Right atrium auricular region (tissue), 2 donors: ENCODE data around the gene PALLD. TPM values are rescaled to one million over a fixed set of nuclear protein-coding genes. Genes with fewer than 3 reads are reported as not detected.

Experiments
- DNase-seq: peaks from one replicate; pipeline ENCODE4 v3.0.0-alpha.2; 2019; ENCODE audit warnings: low spot score
- H3K27ac ChIP-seq, 2 donors: fragments of 200-600 bp; sonication (generic); 1 replicate in 1 of 2; 2 replicates in 1 of 2; pipeline ENCODE4 v1.5.1; 2016 to 2019
- H3K27me3 ChIP-seq, 2 donors: fragments of 200-600 bp; sonication (generic); one replicate each; pipeline versions ENCODE4 v1.5.1 to v1.6.0; 2017 to 2019
- H3K36me3 ChIP-seq: fragments of 200-600 bp; sonication (generic); one replicate; pipeline ENCODE4 v1.5.1; 2016
- H3K4me1 ChIP-seq, 2 donors: fragments of 200-600 bp; sonication (generic); one replicate each; pipeline versions ENCODE4 v1.5.1 to v1.6.0; 2017 to 2019
- H3K4me3 ChIP-seq, 2 donors: fragments of 200-600 bp; sonication (generic); 1 replicate in 1 of 2; 2 replicates in 1 of 2; pipeline ENCODE4 v1.5.1; 2017 to 2019; ENCODE audit warnings: mild to moderate bottlenecking in 1 of 2, moderate library complexity in 1 of 2
- H3K9me3 ChIP-seq, 2 donors: fragments of 200-600 bp; sonication (generic); one replicate each; pipeline ENCODE4 v1.5.1; 2019
- CTCF ChIP-seq, 2 donors: fragments of 200-600 bp; sonication (generic); IDR thresholded peaks; one replicate each; pipeline ENCODE4 v1.5.1; 2019; ENCODE audit warnings: antibody characterized with exemption in 2 of 2
- total RNA-seq, 2 donors: library from RNA; depleted of rRNA; stranded (reverse); fragments of >200 nt; gene quantifications; one replicate each; pipeline ENCODE4 v1.1.0, GENCODE V29; 2016

The PALLD gene
- total RNA-seq, 2 donors from 2014 or later, result 764 to 782 TPM

GRCh38 chr4:168691631-168692369 lies 194.9 kb downstream of the PALLD start:
- peaks cover 0 to 20% of the 10 kb centered on the region in 2 donors for H3K4me1 ChIP-seq
- no peaks in the 10 kb centered on the region for H3K9me3 ChIP-seq
- TF ChIP-seq CTCF (IDR thresholded peaks at IDR 0.05), result no peak
- H3K27me3 ChIP-seq, result no peaks in the 10 kb centered on the region
- H3K27ac ChIP-seq, result peak overlapping the region in 1 of 2 donors; percentile 23
- H3K36me3 ChIP-seq, result peaks cover 17% of the 10 kb centered on the region
- no peak overlapping the region for H3K4me3 ChIP-seq
- no peak for DNase-seq

- peak overlapping the region; percentile 23 to 69 for H3K27ac ChIP-seq
- DNase-seq, result no peak
- peaks cover 0 to 11% of the 10 kb centered on the region in 2 donors for H3K4me1 ChIP-seq
- TF ChIP-seq CTCF (IDR thresholded peaks at IDR 0.05), result no peak
- H3K27me3 ChIP-seq, result no peaks in the 10 kb centered on the region
- H3K9me3 ChIP-seq, result no peaks in the 10 kb centered on the region
- H3K36me3 ChIP-seq, result peaks cover 14% of the 10 kb centered on the region
- H3K4me3 ChIP-seq, result no peak overlapping the region
Measured at GRCh38 chr4:168693750-168694490, 197.1 kb downstream of the PALLD start.

- H3K36me3 ChIP-seq, result peaks cover 14% of the 10 kb centered on the region
- H3K9me3 ChIP-seq, result no peaks in the 10 kb centered on the region
- H3K27ac ChIP-seq, result peak overlapping the region in 1 of 2 donors; percentile 69
- H3K4me3 ChIP-seq, result no peak overlapping the region
- TF ChIP-seq CTCF (IDR thresholded peaks at IDR 0.05), result no peak
- no peak for DNase-seq
- peaks cover 0 to 11% of the 10 kb centered on the region in 2 donors for H3K4me1 ChIP-seq
- no peaks in the 10 kb centered on the region for H3K27me3 ChIP-seq
Measured at GRCh38 chr4:168694667-168695066, 197.8 kb downstream of the PALLD start.

- Histone ChIP-seq H3K27ac (peak overlapping the region in 1 of 2 donors; percentile 69), H3K4me3 (no peak overlapping the region), H3K27me3 (no peaks in the 10 kb centered on the region), H3K4me1 (peaks cover 0 to 11% of the 10 kb centered on the region in 2 donors), H3K36me3 (peaks cover 10% of the 10 kb centered on the region), H3K9me3 (no peaks in the 10 kb centered on the region)
- TF ChIP-seq CTCF (IDR thresholded peaks at IDR 0.05), result no peak
- no peak for DNase-seq
Measured at GRCh38 chr4:168695288-168695687, 198.4 kb downstream of the PALLD start.

GRCh38 chr4:168696280-168696679 lies 199.4 kb downstream of the PALLD start:
- Histone ChIP-seq H3K4me3 (no peak overlapping the region), H3K9me3 (no peaks in the 10 kb centered on the region), H3K4me1 (peaks cover 0 to 11% of the 10 kb centered on the region in 2 donors), H3K36me3 (no peaks in the 10 kb centered on the region), H3K27me3 (no peaks in the 10 kb centered on the region), H3K27ac (no peak overlapping the region)
- DNase-seq, result no peak
- TF ChIP-seq CTCF (IDR thresholded peaks at IDR 0.05), result no peak
